ENCODE results near the gene RAPGEF2.

- TF ChIP-seq CTCF (conservative IDR thresholded peaks at IDR 0.05) (no peak), ZFX (IDR thresholded peaks at IDR 0.05) (no peak)
Observed at GRCh38 chr4:159279084-159279483, 176.2 kb downstream of the RAPGEF2 start.
